ENCODE measurements around the gene B2M. TPM values are rescaled to one million over a fixed set of nuclear protein-coding genes. Genes with fewer than 3 reads are reported as not detected.

B2M gene
- total and polyA plus RNA-seq, 10 of the 15 experiments (the other 5 are each of a cell fraction or from before 2014, with no cell fraction given) = 2,901 to 22,794 (median 8,374) TPM

DNA sequence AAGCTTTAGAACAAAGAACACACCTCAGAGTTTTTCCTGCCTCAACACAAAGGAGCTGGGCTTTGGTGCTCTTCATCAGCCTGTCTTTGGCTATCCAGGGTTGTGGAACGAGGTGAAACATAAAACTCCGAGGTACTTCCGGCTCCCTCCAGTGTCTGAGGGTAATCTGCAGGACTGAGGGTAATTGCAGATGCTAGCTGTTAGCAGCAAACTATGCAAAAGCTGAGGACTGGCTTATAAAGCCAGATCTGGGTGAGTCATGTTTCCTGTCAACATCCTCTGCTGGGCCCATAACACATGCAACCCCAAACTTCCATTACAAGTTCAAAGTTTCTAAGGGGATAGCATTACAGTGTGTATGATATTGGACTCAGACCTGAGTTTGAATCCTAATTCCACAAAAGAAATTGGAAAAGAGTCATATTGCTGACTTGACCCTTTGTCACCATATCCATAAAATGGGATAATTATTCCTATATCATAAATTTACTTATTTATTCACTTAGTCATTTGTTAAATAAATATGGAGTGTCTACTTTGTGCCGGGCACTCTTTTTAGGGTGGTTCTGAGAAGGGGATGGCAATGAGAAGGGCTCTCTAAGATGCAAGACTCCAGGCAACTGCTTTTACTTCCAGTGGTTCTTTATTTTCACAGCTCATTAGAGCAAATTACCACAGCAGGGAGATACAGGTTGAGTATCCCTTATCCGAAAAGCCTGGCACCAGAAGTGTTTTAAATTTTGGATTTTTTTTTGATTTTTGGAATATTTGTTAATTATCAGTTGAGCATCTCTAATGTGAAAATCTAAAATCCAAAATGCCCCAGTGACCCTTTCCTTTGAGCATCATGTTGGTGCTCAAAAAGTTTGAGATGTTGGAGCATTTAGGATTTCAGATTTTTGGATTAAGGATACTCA is 15.5 kb downstream of the B2M start (continued):
- TF ChIP-seq POLR2A (IDR thresholded peaks at IDR 0.05; ENCODE audit: low read depth, low read length) (peak; percentile 96), NFIC (IDR thresholded peaks at IDR 0.05; ENCODE audit: low read depth, low read length) (peak; percentile 90), REST (IDR thresholded peaks at IDR 0.05; ENCODE audit: low read depth, low read length) (0 out of 2 replicates have a peak, but pooled peaks have one; percentile 39)

DNA sequence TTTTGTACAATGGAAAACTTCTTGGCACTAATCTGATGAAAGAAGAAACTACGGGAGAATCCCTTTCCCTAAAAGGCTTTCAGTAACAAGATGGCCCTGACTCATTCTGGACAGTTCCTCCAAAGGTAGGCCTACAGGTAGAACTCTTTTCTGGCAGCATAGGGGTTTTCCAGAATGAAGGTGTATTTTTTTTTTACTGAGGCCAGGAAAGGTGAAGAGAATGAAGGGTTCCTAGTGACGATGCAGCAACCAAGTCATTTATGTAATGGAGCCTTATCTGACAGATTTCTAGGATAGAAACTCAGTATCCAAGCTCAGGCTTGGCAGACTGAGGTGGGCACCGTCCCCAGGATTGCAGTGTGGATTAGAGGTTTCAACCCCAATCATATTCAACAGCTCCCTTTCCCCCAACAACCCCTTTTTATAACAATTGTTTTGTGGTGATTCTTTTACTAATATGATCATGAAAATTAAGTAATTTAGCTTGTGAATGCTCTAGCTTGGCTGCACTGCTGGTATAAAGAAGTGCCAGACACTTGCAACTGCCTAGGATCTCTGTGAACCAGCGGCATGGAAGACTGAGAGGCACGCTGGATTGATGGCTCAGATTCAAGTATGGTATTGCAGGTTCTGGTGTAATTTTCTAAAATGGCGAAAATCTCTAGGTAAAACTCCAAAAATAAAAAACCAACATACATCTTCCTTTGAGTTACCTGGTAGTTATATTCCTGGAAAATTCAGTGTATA is 16.3 kb downstream of the B2M start:
- POLR2A ChIA-PET = interaction anchor here (0.6 to 24.8 kb wide), 7 partner anchors 5 to 919 kb away, joined by 3 to 718 read pairs (median 15); partner anchors contain the start of genes B2M, PATL2, SPG11 and TRIM69
- H3K79me2 ChIP-seq (ENCODE audit: control insufficient read depth, insufficient read depth, low read length) = peaks cover 79% of the 10 kb centered on the region
- H2AFZ ChIP-seq (ENCODE audit: control insufficient read depth, low read depth, low read length) = no peak overlapping the region
- no peaks in the 10 kb centered on the region for H3K27me3 ChIP-seq (replicated peaks in 1 of 2; ENCODE audit: control insufficient read depth in 2 of 2, insufficient read depth in 2 of 2, low read length in 1 of 2)
- CTCF ChIA-PET = interaction anchor here (0.7 to 8.1 kb wide), 6 partner anchors 10 to 226 kb away, joined by 3 to 153 read pairs (median 34); partner anchors contain the start of genes B2M, PATL2, SPG11 and TRIM69
- peak overlapping the region; percentile 82 for H3K9ac ChIP-seq (ENCODE audit: control insufficient read depth, insufficient read depth, low read length)
- DNase-seq (ENCODE audit: low read depth, low spot score) = no peak
- BruUV-seq (replicated peaks) = no TSS peak
- 25% methylated on average over 6 of the region's 6 CpGs for WGBS (ENCODE audit: insufficient coverage, insufficient replicate concordance, low lambda C conversion rate, missing lambda C conversion rate)
- H3K9me3 ChIP-seq (replicated peaks; ENCODE audit: control insufficient read depth, insufficient read depth, low read length) = no peaks in the 10 kb centered on the region
- RAD21 ChIA-PET (ENCODE audit: unreplicated experiment) = interaction anchor here (0.9 to 19.7 kb wide), 7 partner anchors 9 to 191 kb away, joined by 3 to 680 read pairs (median 8); partner anchors contain the start of genes B2M, EIF3J, PATL2 and SPG11
- in situ Hi-C loops (cut with MboI) (loop anchor here (10.0 kb wide), 1 partner anchor 933 kb away; the partner anchor contains the start of gene SERF2), intact Hi-C loops (cut with micrococcal nuclease; ENCODE audit: unreplicated experiment) (loop anchor here (1.0 to 2.0 kb wide), 2 partner anchors 64 to 155 kb away; partner anchors contain the start of gene SPG11)
- FAIRE-seq = no peak
- peak overlapping the region; percentile 85 for H3K4me2 ChIP-seq (ENCODE audit: control insufficient read depth, insufficient read depth)
- no peaks in the 10 kb centered on the region for H4K20me1 ChIP-seq (ENCODE audit: control insufficient read depth, insufficient read depth)
- peak overlapping the region; percentile 99 for H3K27ac ChIP-seq (ENCODE audit: control insufficient read depth, insufficient read depth)
- peak; percentile 2 for ATAC-seq
- H3K36me3 ChIP-seq (ENCODE audit: control insufficient read depth in 2 of 2, insufficient read depth in 2 of 2, low read length in 1 of 2) = peaks cover 0 to 14% of the 10 kb centered on the region in 2 experiments; a peak in 3 of 4 replicates
- SMC1A ChIA-PET (ENCODE audit: uncharacterized antibody, unreplicated experiment) = interaction anchor here (0.9 to 16.1 kb wide), 8 partner anchors 9 to 152 kb away, joined by 3 to 637 read pairs (median 6); partner anchors contain the start of genes B2M, PATL2, SPG11 and TRIM69
- peak overlapping the region; percentile 66 for H3K4me3 ChIP-seq
- peaks cover 33% of the 10 kb centered on the region for H3K4me1 ChIP-seq (ENCODE audit: control insufficient read depth, insufficient read depth, low read length)
- TF ChIP-seq, protein P1, sequence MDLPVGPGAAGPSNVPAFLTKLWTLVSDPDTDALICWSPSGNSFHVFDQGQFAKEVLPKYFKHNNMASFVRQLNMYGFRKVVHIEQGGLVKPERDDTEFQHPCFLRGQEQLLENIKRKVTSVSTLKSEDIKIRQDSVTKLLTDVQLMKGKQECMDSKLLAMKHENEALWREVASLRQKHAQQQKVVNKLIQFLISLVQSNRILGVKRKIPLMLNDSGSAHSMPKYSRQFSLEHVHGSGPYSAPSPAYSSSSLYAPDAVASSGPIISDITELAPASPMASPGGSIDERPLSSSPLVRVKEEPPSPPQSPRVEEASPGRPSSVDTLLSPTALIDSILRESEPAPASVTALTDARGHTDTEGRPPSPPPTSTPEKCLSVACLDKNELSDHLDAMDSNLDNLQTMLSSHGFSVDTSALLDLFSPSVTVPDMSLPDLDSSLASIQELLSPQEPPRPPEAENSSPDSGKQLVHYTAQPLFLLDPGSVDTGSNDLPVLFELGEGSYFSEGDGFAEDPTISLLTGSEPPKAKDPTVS (IDR thresholded peaks at IDR 0.05; ENCODE audit: low read depth, low read length) = no peak
- no peak for TF ChIP-seq ZNF24 (IDR thresholded peaks at IDR 0.05)
- no peak for TF ChIP-seq CEBPB (IDR thresholded peaks at IDR 0.05; ENCODE audit: borderline replicate concordance in 1 of 2, low read depth in 2 of 2, low read length in 2 of 2)
- no peak for TF ChIP-seq MYB (IDR thresholded peaks at IDR 0.05; ENCODE audit: borderline replicate concordance, low read depth, low read length)
- no peak for TF ChIP-seq RFX5 (IDR thresholded peaks at IDR 0.05; ENCODE audit: low read depth, low read length)
- no peak for TF ChIP-seq ZSCAN29 (IDR thresholded peaks at IDR 0.05)
